IMR-90 (cell line): ENCODE measurements around the gene GXYLT1.

Experiments used
- CEBPB ChIP-seq: IDR thresholded peaks from 2 replicates; pipeline ENCODE4 v1.6.1; 2012; ENCODE audit warnings: low read depth, low read length, improper control_type of control experiment
- CHD1 ChIP-seq: IDR thresholded peaks from 2 replicates; pipeline ENCODE4 v1.6.1; 2012; ENCODE audit warnings: low read depth, low read length, improper control_type of control experiment
- FOS ChIP-seq: fragments of 150-350 bp; IDR thresholded peaks from 2 replicates; pipeline ENCODE4 v1.6.1; 2016; ENCODE audit warnings: low read depth, low read length
- MAFK ChIP-seq: IDR thresholded peaks from 2 replicates; pipeline ENCODE4 v1.6.1; 2012; ENCODE audit warnings: low read depth, low read length, improper control_type of control experiment
- MXI1 ChIP-seq: IDR thresholded peaks from 2 replicates; pipeline ENCODE4 v1.6.1; 2012; ENCODE audit warnings: low read depth, mild to moderate bottlenecking, low read length, moderate library complexity, borderline replicate concordance
- POLR2A ChIP-seq: IDR thresholded peaks from 2 replicates; pipeline ENCODE4 v1.6.1; 2012; ENCODE audit warnings: mild to moderate bottlenecking, low read depth, low read length
- RAD21 ChIP-seq: IDR thresholded peaks from 2 replicates; pipeline ENCODE4 v1.6.1; 2012; ENCODE audit warnings: low read length, improper control_type of control experiment
- RFX5 ChIP-seq: IDR thresholded peaks from 2 replicates; pipeline ENCODE4 v1.8.0; 2012; ENCODE audit warnings: low read depth, mild to moderate bottlenecking, low read length, moderate library complexity
- USF2 ChIP-seq: fragments of 150-350 bp; IDR thresholded peaks from 2 replicates; pipeline ENCODE4 v1.6.1; 2017; ENCODE audit warnings: mild to moderate bottlenecking, antibody characterized with exemption, low read length, low read depth
- TF ChIP-seq, protein P1 (sequence below): conservative IDR thresholded peaks from 2 replicates; pipeline ENCODE4 v1.5.1; 2012; ENCODE audit warnings: mild to moderate bottlenecking, low read depth, low read length, improper control_type of control experiment

- TF ChIP-seq, protein P1, sequence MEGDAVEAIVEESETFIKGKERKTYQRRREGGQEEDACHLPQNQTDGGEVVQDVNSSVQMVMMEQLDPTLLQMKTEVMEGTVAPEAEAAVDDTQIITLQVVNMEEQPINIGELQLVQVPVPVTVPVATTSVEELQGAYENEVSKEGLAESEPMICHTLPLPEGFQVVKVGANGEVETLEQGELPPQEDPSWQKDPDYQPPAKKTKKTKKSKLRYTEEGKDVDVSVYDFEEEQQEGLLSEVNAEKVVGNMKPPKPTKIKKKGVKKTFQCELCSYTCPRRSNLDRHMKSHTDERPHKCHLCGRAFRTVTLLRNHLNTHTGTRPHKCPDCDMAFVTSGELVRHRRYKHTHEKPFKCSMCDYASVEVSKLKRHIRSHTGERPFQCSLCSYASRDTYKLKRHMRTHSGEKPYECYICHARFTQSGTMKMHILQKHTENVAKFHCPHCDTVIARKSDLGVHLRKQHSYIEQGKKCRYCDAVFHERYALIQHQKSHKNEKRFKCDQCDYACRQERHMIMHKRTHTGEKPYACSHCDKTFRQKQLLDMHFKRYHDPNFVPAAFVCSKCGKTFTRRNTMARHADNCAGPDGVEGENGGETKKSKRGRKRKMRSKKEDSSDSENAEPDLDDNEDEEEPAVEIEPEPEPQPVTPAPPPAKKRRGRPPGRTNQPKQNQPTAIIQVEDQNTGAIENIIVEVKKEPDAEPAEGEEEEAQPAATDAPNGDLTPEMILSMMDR = no peak
- no peak for TF ChIP-seq USF2
- no peak for TF ChIP-seq POLR2A
- TF ChIP-seq MAFK = no peak
- no peak for TF ChIP-seq FOS
- no peak for TF ChIP-seq CEBPB
- TF ChIP-seq MXI1 = no peak
- no peak for TF ChIP-seq RAD21
- TF ChIP-seq CHD1 = no peak
- TF ChIP-seq RFX5 = no peak
These were observed 41.5 kb downstream of the GXYLT1 start for GRCh38 chr12:42103155-42103554.
